Lower leg skin (tissue), 3 donors: ENCODE measurements around the gene LMCD1.

Experiments
- CTCF ChIP-seq, 3 donors: fragments of 450-650 bp; IDR thresholded peaks; one replicate each; pipeline ENCODE4 v1.5.1; 2016; ENCODE audit warnings: antibody characterized with exemption in 3 of 3, mild to moderate bottlenecking in 3 of 3, moderate library complexity in 2 of 3
- POLR2A ChIP-seq, 2 donors: fragments of 450-650 bp; IDR thresholded peaks; one replicate each; pipeline ENCODE4 v1.6.1; 2016 to 2017; ENCODE audit warnings: antibody characterized with exemption in 2 of 2, mild to moderate bottlenecking in 1 of 2, moderate library complexity in 1 of 2

- TF ChIP-seq POLR2A (IDR thresholded peaks at IDR 0.05): no peak
- no peak for TF ChIP-seq CTCF (IDR thresholded peaks at IDR 0.05)
Measured at GRCh38 chr3:8550611-8551010, 49.0 kb downstream of the LMCD1 start.
